Activated CD8-positive, alpha-beta T cell treated with anti-CD3 and anti-CD28 coated beads for 36 hours (primary cell): ENCODE measurements around the gene WNT3A. TPM values are rescaled to one million over a fixed set of nuclear protein-coding genes. Genes with fewer than 3 reads are reported as not detected.

Experiments used
- ATAC-seq: fragments of 200-7000 bp; cut with Tn5 transposase; one replicate; pipeline ENCODE4 v1.10.0; 2021; ENCODE audit warnings: mild to moderate bottlenecking, moderate library complexity
- CTCF ChIA-PET: fragments of 350-600 bp; sonication (Branson Sonifier 250); formaldehyde crosslinking; loops from one replicate; lab custom pipeline; 2021; ENCODE audit warnings: antibody characterized with exemption; lab: Charles Lee
- POLR2A ChIA-PET: fragments of 350-600 bp; sonication (Branson Sonifier 250); formaldehyde crosslinking; loops from one replicate; lab custom pipeline; 2021; ENCODE audit warnings: antibody characterized with exemption; lab: Charles Lee
- DNase-seq: peaks from one replicate; pipeline ENCODE4 v3.0.0-alpha.2; 2020
- H3K27ac Mint-ChIP-seq: one replicate; pipeline ENCODE4 v1.8.0; 2021; ENCODE audit warnings: mild to moderate bottlenecking, mixed read lengths
- H3K27me3 Mint-ChIP-seq: one replicate; pipeline ENCODE4 v1.8.0; 2021; ENCODE audit warnings: mixed read lengths
- H3K36me3 Mint-ChIP-seq: one replicate; pipeline ENCODE4 v1.8.0; 2021; ENCODE audit warnings: low read depth, mixed read lengths
- H3K4me1 Mint-ChIP-seq: one replicate; pipeline ENCODE4 v1.8.0; 2021; ENCODE audit warnings: low read depth, mixed read lengths
- H3K4me3 Mint-ChIP-seq: one replicate; pipeline ENCODE4 v1.8.0; 2021; ENCODE audit warnings: mild to moderate bottlenecking, moderate library complexity, mixed read lengths
- H3K9me3 Mint-ChIP-seq: one replicate; pipeline ENCODE4 v1.8.0; 2021; ENCODE audit warnings: mixed read lengths
- intact Hi-C: fragments of 100-400 bp; cut with micrococcal nuclease; formaldehyde crosslinking; loops from one replicate; pipeline ENCODE4 v1.10.0; 2022
- total RNA-seq, 2 experiments: library from RNA; stranded (reverse); gene quantifications; one replicate each; pipeline ENCODE4 v1.2.3, GENCODE V29; 2021
- TF ChIP-seq, protein P1 (sequence below): fragments of 200-600 bp; IDR thresholded peaks from one replicate; pipeline ENCODE4 v1.8.0; 2022; ENCODE audit warnings: antibody characterized with exemption, mild to moderate bottlenecking

The WNT3A gene
- total RNA-seq, 2 experiments from 2014 or later: not detected

DNA sequence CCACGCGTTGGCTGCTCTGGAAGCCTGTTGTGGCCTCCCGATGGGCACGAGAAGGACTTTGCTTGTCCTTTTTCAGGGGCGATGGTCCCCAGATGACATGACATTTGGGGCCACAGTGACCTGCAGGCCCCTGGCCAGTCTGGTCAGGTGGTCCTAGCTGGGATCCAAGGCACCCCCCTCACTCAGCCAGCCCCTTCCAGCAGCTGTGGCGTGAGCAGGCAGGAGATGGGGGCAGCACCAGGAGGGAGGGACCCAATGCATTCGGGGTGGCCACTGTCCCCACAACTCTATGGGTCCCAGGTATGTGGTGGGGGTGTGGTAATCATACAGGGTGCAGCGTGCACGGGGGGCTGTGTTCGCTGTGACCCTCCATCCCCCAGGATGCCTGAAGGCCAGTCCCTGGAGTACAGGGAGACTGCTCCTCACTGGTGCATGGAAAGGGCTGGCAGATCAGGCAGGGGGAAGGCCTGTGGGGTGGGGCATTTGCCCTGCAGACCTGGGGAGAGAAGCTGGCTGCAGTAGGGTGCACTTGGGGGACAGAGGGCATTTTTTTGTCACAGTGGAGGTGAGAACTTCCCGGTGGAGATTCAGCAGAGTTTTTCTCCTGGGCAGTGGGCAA lies 31.7 kb downstream of the WNT3A start:
- Mint-ChIP-seq H3K4me3 (no peak overlapping the region), H3K4me1 (peaks cover 2% of the 10 kb centered on the region), H3K27me3 (peaks cover 25% of the 10 kb centered on the region), H3K27ac (no peak overlapping the region), H3K36me3 (no peaks in the 10 kb centered on the region), H3K9me3 (no peaks in the 10 kb centered on the region)
- ATAC-seq (no peak), DNase-seq (no peak)
- ChIA-PET POLR2A (no interaction called here), CTCF (no interaction called here)
- intact Hi-C loops: no loop called here
- TF ChIP-seq, protein P1, sequence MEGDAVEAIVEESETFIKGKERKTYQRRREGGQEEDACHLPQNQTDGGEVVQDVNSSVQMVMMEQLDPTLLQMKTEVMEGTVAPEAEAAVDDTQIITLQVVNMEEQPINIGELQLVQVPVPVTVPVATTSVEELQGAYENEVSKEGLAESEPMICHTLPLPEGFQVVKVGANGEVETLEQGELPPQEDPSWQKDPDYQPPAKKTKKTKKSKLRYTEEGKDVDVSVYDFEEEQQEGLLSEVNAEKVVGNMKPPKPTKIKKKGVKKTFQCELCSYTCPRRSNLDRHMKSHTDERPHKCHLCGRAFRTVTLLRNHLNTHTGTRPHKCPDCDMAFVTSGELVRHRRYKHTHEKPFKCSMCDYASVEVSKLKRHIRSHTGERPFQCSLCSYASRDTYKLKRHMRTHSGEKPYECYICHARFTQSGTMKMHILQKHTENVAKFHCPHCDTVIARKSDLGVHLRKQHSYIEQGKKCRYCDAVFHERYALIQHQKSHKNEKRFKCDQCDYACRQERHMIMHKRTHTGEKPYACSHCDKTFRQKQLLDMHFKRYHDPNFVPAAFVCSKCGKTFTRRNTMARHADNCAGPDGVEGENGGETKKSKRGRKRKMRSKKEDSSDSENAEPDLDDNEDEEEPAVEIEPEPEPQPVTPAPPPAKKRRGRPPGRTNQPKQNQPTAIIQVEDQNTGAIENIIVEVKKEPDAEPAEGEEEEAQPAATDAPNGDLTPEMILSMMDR: no peak

DNA sequence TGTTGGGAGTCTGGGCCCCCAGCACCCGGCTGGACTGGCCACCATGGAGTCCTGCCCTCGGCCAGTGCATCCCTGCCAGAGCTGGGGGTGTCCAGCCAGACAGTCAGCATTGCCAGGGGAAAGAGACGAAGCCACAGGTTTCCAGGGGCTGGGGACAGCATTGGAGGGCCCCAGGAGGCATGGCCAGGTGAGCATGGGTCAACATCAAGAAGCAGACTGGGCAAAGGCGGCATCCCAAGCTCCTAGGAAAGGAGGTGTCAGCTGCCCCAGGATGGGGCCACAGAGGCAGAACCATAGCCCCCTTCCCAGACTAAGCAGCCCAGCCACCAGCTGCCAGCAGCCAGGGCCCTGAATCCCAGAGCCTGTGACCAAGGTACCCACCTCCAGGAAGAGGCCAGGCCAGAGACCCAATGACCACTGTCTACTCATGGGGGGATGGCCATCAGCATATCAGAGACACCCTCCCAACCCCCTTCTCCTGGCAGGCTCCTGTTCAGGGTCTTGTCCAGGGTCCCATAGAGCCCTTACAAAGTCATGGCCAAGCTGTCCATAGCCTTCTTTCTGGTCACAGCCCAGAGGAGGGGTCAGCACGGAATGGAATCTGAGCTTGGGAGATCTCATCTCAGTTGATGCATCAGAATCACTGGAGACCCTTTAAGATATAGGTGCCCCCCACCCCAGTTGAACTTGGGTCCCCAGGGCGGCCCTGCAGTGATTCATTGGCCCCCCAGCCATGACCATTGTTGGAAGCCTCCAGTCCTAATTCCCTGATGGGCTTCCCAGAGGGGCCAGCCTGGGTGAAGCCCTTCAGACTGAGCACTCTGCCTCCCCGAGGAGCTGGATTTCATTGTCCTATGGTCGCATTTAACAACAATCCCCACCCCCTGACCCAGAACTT lies 32.5 kb downstream of the WNT3A start:
- POLR2A ChIA-PET: no interaction called here
- ATAC-seq: no peak
- no peaks in the 10 kb centered on the region for H3K36me3 Mint-ChIP-seq

DNA sequence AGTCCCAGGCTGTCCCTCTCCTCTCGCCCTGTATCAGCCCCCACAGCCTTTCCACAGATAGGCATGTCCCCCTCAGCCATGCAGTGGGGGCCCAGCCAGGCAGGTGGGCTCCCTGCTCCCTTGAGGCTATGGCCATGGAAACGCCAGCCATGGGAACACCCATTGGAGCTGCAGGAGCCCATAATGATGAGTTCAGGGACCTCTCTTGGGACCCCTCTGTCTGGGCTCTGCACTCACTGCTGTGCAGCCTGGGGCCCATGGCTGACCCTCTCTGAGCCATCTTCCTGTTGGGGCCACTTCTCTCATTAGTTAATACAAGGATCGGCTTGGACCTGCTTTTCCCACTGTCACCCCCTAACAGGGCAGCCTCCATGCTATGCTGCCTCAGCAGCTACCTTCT lies 33.2 kb downstream of the WNT3A start:
- H3K4me3 Mint-ChIP-seq: no peak overlapping the region
- H3K27ac Mint-ChIP-seq: no peak overlapping the region
- H3K36me3 Mint-ChIP-seq: no peaks in the 10 kb centered on the region
- H3K4me1 Mint-ChIP-seq: peaks cover 2% of the 10 kb centered on the region
- ATAC-seq: no peak
- H3K9me3 Mint-ChIP-seq: no peaks in the 10 kb centered on the region
- ChIA-PET POLR2A (interaction anchor here (0.7 kb wide), 1 partner anchor 23 kb away, joined by 3 read pairs; no protein-coding TSS in a partner anchor), CTCF (no interaction called here)
- TF ChIP-seq, protein P1: no peak
- DNase-seq: no peak
- H3K27me3 Mint-ChIP-seq: peaks cover 25% of the 10 kb centered on the region
- intact Hi-C loops: no loop called here

More for the DNA sequence above, 32.5 kb downstream of the WNT3A start:
- DNase-seq: no peak
- Mint-ChIP-seq H3K4me1 (peaks cover 2% of the 10 kb centered on the region), H3K9me3 (no peaks in the 10 kb centered on the region), H3K4me3 (no peak overlapping the region), H3K27ac (no peak overlapping the region), H3K27me3 (peaks cover 25% of the 10 kb centered on the region)
- TF ChIP-seq, protein P1: no peak
- intact Hi-C loops: no loop called here
- CTCF ChIA-PET: no interaction called here

DNA sequence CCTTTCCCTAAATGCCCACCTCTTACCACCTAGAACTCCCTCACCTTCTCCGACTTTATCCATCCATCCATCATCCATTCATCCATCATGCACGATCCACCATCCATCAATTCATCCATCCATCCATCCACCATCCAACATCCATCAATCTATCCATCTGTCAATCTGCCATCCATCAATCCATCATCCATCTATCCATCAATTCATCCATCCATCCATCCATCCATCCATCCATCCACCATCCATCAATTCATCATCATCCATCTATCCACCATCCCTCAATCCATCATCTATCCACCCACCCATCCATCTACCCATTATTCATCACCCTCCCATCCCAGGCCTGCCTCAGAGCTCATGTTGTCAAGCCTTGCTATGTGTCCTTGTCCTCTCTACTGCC lies 34.5 kb downstream of the WNT3A start:
- intact Hi-C loops: no loop called here
- H3K36me3 Mint-ChIP-seq: no peaks in the 10 kb centered on the region

More for the DNA sequence above, 34.5 kb downstream of the WNT3A start:
- H3K4me1 Mint-ChIP-seq: peaks cover 2% of the 10 kb centered on the region
- DNase-seq (no peak), ATAC-seq (no peak)
- H3K27ac Mint-ChIP-seq: no peak overlapping the region
- TF ChIP-seq, protein P1: no peak
- no peaks in the 10 kb centered on the region for H3K9me3 Mint-ChIP-seq
- CTCF ChIA-PET: no interaction called here
- no peak overlapping the region for H3K4me3 Mint-ChIP-seq
- POLR2A ChIA-PET: no interaction called here
- H3K27me3 Mint-ChIP-seq: peaks cover 24% of the 10 kb centered on the region
